Fibroblast of skin of abdomen (primary cell): ENCODE results near the gene TSPAN18.
A peak's percentile ranks its signal among the peaks of the same experiment; 100 is the strongest.

ENCODE experiments used
- DNase-seq: peaks from one replicate; pipeline ENCODE4 v3.0.0-alpha.2; 2013

Gene TSPAN18

DNA sequence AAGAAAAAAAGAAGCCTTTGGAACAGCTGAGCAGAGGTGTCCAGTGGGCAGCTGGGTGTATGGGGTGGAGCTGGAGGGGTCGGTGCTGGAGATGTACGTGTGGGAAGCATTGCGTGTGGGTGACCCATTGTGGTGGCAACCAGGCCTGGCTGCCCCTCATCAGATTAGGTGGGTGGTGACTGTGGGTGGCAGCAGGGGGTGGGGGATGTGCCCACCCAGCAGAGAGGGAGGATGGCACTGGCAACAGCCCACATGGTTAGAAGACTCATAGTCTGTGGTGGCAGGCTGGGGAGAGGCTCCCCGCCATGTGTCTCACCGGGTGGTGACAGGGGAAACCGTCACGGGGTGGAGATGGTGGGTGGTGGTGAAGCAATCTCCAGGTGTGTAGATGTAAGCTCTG lies 196.4 kb downstream of the TSPAN18 start:
- no peak for DNase-seq

DNA sequence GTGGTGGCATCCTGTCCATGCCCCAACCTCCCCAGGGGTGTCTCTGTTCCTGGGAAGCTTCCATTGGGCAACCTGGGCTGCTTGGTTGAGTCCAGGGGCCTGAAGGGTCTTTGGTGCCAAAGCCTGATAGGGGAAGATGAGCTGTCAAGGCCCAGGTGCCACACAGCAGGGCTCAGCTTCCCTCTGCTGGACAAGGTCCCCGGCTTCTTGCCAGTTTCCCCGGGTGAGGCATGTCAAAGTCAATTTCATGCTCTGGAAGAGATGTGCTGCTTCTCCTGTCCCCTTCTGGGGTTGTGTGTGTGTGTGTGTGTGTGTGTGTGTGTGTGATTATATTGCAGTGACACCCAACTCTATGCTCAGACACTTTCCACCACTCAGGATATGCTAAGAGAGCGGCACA lies 197.0 kb downstream of the TSPAN18 start:
- DNase-seq, result no peak

DNA sequence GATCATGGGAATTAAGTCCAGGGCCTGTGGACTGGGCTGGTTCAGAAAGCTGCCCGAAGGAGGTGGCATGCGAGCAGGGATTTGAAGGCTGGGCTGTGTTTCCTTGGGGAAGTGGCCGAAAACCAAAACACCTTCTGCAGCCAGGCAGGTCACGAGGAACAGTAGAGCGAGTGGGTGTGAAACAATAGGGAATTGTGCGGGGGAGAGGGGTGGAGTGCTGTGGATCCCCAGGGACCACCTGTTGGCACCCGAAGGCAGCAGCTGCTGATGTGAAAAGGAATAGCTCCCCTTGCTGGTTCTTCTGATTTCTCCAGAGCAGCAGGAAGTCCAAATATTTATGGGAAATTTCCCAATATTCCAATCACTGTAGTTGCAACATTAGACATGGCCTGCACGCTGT lies 199.3 kb downstream of the TSPAN18 start:
- no peak for DNase-seq

DNA sequence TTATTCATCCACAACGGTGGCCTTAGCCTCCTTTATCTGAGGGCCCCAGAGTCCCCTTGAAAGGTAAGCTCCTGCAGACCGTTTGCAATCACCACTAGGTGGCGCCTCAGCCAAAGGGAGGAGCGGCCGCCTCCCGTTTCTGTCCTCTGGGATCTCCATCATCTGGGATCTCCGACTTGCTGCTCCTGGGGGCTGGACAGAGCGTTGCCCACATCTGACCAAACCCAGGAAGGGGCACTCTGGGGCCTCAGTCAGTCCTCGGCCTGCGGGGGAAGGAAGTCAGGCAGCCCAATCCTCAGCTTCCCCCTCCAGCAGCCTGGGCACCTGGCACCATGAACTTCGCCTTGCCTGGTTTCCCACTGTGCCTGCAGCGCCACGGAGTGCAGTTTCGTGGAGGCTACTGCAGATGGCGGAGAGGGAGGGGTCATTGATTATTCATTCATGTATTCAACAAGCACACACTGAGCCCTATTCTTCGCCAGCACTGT lies 200.5 kb downstream of the TSPAN18 start:
- peak; percentile 48 for DNase-seq

DNA sequence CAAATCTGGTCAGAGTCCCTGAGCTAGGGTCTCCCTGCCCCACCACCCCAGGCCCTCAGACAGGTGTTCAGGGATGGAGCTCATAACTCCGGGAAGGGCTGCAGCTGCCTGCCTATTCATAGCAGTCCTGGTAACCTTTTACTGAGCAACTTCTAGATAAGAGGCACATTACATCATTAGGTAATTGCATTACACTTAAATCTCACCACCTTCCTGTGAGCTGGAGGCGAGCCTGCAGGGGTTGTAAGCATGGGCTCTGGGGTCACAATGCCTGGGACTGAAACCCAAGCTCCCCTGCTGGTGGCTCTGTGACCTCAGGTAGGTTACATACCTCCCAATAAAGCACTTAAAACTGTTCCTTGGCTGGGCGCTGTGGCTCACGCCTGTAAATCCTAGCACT lies 201.4 kb downstream of the TSPAN18 start:
- no peak for DNase-seq

DNA sequence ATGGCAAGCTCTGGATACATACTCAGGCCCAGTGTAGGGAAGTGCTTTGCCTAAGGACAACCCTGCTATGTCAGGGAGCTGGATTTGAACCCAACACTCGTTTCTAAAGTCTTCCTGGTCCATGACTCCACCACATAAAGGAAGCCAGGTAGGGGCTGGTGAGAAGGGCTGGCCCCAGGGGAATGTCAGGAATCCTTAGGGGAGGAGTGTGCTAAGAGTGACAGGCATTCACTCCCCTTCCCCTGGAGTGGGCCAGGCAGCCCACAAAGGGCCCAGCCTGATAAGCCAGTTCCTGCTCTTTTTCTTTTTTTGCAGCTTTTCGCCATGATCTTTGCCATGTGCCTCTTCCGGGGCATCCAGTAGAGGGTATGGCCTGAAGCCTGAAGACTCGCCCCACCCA lies 202.1 kb downstream of the TSPAN18 start:
- no peak for DNase-seq

DNA sequence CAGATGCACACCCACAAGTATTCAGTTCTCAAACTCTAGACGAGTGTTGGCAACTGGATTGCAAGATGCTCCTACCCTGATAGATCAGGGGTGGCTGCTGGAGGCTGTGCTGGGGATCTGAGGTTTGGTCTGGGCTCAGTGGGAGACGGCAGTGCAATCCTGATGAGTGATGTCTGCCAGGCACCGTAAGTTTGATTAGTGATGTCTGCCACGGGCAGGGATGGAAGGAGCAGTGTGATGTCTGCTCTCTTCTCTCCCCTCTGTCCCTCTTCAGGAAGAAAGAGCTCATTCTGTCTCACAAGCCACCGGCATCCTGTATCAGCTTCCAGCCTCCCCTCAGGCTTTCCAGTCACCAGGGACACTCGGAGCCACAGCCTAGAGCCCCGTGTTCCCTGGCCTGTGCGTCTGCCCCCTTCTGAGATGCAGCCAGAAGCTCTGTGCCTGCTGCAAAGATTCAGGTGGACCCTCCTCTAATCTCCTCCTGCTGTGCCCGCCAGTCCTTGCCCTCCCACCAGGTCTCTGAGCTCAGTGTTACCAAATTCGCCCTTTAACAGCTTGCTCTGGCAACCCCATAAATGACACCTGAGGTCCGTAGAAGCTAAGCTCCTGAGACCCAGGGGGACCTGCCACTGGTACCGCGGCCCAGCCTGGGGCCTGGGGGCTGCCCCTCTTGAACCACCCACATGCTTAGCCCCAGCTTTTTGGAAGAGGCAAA lies 204.0 kb downstream of the TSPAN18 start:
- no peak for DNase-seq

DNA sequence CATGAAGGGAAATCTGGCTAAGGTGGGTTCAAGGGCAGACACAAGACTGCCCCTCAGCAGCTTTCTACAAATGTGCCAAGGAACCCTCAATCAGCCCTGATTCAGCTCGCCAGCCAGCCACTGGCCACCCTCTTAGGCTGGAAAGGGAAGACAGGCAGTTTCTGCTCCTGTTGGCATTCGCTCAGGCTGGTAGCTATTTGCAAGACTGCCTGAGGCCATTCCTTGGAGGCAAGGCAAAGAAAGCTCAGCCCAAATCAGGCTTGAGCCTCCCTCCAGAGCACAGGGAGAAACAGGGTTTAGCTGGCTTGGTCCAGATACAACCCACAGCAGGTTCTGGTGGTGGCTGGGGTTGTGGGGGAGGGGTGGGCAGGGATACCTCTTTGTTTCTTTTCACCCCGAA lies 204.7 kb downstream of the TSPAN18 start:
- DNase-seq, result no peak

DNA sequence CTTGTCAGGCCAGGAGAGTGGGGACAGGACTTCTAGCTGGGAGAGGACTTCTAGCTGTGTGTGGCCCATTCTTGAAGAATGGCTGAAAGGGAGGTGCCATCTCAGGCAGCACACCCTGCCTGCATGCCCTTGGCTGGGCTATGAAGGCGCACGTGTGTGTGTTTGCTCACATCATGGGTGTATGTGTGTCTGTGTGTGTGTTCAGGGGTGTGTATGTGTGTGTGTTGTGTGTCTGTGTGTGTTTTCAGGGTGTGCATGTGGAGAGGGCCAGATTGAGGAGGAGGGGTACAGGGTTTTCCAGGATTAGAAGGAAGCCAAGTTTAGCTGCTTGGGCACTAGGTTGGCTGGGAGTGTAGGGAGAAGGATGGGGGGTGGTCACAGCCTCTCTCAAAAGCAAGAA lies 207.3 kb downstream of the TSPAN18 start:
- DNase-seq, result no peak

DNA sequence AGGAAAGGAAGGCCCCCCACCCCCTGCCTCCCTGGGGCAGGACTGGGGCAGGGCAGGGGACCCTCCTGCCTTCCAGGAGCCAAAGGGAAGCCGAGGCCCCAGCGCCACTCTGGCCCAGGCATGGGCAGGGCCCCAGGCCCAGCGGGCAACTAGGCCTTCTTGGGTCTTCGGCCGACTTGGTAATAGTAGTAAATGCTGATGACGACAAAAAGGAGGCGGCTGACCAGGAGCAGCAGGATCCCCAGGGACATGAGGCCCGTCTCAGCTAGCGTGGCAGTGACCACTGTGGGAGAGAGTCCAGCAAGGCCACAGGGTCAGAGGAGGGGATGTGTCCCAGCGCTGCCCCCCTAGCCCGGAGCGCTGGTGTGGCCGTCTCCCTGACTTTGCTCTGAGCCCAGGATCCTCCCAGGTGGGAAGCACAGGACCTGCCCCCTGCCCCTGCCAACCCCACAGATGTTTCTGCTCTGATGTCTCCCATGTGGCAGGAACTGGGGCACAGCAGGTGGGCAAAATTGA lies 208.0 kb downstream of the TSPAN18 start:
- DNase-seq, result no peak

DNA sequence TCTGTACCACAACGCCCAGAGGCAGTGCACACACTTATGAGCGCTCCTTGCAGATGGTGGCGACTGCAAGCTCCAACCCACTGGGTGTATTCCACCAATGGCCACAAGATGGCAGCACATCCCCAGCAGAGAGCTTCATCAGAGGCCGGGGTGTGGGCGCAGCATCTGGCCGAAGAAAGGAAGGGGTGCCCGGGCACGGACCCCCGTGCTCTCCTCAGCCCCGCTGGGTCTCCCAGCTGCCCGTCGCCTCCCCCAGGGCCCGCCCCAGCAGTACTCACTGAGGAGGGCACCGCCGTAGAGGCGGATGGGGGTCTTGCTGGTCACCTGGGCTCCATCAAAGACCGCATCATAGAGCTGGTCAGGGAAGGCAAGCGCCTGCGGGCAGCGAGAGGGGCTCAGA lies 209.8 kb downstream of the TSPAN18 start:
- peak; percentile 73 for DNase-seq

DNA sequence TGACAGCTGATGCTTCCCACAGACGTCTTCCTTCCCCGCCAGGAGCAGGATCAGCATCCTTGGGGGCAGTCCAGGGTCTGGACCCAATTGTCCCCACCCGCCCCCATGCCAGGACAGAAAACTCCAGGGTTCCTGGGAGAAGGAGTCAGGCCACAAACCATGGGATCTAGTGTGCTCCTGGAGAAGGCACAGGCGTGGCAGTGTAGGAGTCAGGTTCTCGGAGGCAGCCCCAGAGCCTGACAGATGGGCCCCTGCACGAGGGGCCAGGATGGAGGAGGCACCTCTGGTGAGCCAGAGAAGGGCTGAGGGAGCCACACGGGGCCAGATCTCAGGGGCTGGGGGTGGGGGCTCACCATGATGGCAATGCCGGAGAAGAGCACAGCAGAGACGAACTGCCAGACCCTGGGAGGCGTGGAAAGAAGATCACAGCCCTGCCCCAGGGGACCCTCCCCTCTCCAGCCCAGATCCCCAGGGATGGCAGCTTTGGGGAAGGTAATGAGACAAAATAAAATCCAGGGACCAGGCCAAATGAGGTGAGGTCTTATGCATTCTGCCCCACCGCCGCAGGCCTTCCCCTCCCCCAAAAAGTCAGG lies 210.3 kb downstream of the TSPAN18 start:
- no peak for DNase-seq

DNA sequence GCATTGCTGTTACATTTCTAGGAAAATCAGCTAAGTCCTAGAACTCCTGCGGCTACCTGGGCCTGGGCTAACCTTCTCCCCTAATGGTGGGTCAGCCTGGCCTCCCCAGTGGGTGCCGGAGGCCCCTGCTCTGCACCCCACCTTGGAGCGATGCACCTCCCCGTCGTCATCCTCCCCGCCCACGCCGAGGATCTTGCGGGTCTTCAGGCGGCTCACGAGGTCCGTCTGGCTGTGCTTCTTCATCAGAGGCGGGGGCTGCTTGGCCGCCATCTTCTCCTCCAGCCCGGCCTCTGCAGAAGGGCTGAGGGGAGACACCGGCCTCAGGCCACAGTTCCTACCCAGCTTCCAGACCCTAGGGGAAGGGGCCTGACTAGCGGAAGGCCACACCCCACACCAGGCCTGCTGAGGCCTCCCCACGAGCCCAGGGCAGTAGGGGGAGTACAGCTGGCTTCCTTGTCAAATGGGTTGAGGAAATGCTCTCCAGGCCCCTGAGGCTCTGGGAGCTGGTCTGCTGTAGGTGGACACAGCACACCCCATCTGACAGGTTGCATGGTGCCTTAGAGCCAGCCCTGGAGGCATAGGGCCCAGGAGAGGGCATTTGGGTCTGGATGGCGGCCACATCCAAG lies 211.4 kb downstream of the TSPAN18 start:
- DNase-seq, result no peak

DNA sequence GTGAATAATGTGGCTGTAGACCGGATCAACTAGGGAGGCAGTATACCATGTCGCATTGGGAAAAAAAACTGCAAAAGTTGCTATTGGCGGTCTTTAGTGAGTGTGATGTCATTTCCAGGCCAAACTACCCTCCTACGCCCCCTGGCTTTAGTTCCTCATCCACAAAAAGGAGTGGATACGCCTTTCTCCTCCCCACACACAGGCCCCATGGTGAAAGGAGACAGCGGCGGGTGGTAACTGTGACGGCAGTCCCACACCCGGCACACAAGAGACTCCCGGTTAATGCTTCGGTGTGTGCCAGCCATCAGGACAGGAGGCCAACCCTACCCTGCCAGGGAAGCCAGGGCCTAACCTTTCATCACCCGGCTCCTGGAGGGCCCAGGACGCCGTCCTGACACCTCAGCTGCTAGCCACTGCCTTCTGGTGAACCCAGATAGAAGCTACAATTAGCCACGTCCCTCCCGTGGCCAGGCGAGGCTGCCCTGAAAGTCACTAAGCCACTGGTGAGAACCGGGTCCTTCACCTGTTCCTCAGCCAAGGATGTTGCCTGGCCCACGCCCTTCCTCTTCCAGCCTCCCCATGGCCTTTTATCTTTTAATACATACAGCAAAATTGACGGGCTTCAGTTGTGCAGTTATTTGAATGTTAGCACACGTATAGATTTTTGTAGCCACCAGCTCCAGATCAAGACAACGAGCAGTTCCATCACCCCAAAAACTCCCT lies 213.1 kb downstream of the TSPAN18 start:
- no peak for DNase-seq

DNA sequence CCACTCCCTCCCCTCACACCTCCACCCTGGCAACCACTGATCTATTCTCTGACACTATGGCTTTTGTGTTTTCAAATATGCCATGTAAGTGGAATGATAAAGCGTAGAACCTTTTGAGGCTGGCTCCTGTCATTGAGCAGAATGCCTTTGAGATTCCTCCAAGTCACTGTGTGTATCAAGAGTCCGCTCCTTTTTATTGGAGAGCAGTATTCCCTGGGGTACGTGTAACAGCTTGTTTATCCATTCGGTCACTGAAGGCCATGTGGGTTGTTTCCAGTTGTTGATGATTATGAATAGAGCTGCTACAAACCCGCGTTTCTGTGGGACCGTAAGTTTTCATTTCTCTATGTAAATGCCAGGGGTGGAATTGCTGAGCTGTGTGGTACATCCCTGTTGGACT lies 213.6 kb downstream of the TSPAN18 start:
- no peak for DNase-seq

DNA sequence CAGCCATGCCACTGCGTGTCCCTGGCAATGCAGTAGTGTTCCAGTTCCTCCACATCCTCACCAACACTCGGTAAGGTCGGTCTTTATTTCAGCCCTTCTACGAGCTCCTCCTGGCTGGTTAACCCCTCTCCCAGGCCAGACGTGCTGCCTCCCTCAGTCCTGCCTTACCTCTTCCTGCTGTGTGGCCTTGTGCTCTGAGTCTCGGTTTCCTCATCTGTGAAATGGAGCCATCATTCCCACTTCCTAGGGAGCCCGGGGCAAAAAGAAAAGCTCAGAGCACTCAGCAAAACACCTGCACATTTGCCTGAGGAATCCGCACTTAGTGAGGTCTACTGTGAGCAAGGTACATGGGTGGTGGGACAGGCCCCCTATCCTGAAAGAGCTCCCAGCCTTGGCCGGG lies 214.1 kb downstream of the TSPAN18 start:
- no peak for DNase-seq

DNA sequence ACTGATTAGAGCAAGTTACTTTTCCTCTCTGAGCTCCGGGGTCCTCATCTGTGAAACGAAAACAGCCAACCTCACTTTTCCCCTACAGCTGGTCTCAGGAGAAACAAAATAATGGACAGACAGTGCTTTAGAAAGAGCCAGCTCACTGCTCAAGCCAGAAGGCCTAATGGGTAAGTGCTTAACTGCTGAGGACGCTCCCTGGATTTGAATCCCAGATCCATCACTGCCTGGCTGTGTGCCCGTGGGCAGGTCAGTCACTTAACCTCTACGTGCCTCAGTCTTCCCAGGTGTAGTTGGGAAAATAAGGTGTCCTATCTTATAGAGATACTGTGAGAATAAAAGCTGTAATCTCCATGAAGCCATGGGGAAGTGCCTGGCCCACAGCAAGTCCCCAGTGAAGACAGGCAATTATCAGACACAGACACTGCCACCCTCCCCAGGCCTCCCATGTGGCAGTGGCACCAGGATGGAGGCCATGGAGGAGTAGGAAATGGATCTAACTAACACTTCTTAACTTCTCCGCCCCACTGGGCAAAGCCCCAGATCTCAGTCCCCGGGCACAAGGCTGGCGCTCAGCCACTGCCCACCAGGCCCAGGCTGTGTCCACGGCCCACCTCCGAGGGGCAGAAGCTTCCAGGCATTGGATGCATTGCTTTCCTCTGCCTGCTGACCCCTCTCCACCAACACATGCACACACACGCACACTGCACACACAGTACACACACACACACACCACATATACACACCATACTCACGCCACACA lies 214.7 kb downstream of the TSPAN18 start:
- no peak for DNase-seq

DNA sequence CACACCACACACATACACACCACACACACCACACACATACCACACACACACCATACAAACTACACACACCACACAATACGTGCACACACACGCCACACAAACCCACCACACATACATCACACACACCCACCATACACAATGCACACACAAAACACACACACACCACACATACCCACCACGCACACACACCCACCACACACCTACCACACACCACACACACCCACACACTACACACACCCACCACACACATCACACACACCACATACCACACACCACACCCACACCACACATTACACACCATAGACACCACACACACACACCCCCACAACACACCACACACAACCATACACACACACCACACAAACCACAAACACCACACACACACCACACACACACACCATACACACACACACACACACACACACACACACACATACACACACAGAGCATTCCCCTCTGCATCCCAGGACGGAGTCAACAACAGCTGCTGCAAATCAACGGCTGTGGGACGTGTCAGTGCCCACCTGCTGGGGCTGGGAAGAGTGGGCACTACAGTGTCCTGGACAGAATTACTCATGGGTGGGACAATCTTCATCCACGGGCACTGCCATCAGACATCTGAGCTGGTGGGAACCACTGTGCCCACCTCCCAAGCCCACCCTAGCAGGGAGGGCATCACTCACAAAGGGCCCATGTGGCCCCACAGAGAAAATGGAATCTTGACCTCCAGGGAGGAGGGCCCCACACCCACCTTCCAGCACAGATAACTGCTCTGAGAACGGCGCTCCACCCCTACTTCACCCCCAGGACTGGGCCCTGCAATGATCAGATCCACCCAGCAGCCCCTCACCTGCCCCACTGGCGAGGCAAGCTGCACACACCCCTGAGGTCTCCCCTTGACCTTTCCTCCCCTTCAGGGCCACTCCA lies 215.5 kb downstream of the TSPAN18 start:
- no peak for DNase-seq

DNA sequence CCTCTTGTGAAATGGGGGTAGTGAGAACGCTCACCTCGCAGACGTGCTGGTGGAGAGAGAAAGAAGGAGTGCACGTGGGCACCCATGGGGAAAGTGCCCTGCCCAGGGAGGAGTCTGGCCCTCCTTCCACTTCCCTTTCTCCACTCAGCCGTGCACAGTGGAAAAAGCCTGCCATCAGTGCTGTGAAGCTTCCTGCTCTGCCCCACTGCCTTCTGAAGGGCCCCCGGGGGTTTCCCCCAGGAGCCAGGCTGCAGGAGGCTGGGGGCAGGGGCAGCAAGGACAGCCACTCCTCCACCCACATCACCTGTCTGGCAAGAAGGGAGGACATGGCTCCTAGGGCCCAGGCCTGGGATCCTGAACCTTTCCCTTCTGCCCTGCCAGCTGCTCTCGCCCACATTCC lies 216.4 kb downstream of the TSPAN18 start:
- DNase-seq, result no peak

DNA sequence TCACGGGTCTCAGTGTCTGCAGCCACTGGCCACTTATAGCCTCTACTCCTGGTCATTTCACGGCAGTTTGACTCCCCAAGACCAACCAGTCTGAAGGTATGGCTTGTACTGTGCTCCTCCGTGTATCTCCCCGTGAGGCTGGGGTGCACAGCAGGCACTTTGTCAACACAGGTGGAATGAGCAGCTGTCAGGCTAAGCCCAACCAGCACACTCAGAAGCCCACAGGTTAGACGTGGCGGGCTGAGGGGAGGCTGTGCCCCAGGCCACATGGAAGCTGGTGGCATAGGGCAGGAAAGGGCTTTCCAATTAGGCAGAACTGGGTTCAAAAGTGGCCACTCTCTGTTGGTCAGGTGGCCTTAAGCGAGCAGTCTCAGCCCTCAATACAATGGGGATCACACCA lies 216.9 kb downstream of the TSPAN18 start:
- no peak for DNase-seq

DNA sequence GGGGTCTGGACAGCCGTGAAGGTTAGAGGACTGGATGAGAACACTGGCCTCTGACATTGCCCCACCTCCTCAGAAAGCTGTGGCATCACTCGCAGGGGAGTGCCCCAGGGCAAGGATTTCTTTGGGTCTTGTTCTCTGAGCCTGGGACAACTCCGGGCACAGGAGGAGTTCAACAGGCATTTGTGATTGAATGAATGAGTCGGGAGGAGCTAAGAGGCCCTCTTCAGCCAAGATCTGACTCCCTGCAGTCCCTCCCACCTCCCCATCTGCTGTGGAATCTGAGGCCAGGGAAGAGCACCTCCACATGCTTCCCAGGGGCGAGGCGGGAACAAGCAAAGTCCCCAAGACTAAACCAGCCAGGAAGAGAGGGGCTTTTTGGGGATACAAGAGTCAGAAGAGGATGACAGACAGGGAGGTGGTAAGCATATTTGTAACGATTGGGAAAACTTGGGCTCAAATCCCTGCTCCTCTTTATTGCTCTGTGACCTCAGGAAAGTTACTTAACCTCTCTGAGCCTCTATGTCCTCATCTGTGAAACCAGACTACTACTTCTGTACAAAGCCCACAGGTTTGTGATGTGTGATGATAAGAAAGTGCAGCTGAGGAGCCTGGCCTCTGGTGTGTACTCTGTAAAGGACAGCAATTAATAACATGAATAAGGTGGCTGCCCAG lies 217.6 kb downstream of the TSPAN18 start:
- no peak for DNase-seq
